HepG2 (cell line): ENCODE data around the gene BICDL2. TPM values are rescaled to one million over a fixed set of nuclear protein-coding genes. Genes with fewer than 3 reads are reported as not detected.

Source experiments
- FOXK2 ChIP-seq: fragments of 450-650 bp; IDR thresholded peaks from 2 replicates; pipeline ENCODE4 v1.6.1; 2016
- GATAD1 ChIP-seq: IDR thresholded peaks from 2 replicates; pipeline ENCODE4 v1.6.1; 2016; ENCODE audit warnings: missing genetic modification reagents, missing compliant biosample characterization
- PHF8 ChIP-seq: sonication (generic); formaldehyde crosslinking; IDR thresholded peaks from 2 replicates; pipeline ENCODE4 v1.5.0; 2020; ENCODE audit warnings: missing genetic modification reagents
- SRF ChIP-seq: IDR thresholded peaks from 2 replicates; pipeline ENCODE4 v1.6.1; 2011; ENCODE audit warnings: mild to moderate bottlenecking, low read depth, low read length, moderate library complexity
- TCF7 ChIP-seq: sonication (generic); IDR thresholded peaks from 2 replicates; pipeline ENCODE4 v1.6.1; 2016; ENCODE audit warnings: antibody characterized with exemption, low read depth
- TEAD3 ChIP-seq: optimal IDR thresholded peaks from 2 replicates; pipeline ENCODE3; 2016; ENCODE audit warnings: borderline replicate concordance
- ZNF432 ChIP-seq: sonication (generic); formaldehyde crosslinking; IDR thresholded peaks from 2 replicates; pipeline ENCODE4 v1.5.0; 2020; ENCODE audit warnings: missing genetic modification reagents, mild to moderate bottlenecking, borderline replicate concordance
- ZNF562 ChIP-seq: sonication (generic); formaldehyde crosslinking; IDR thresholded peaks from 2 replicates; pipeline ENCODE4 v1.8.0; 2022; ENCODE audit warnings: missing genetic modification reagents, borderline replicate concordance
- ZNF768 ChIP-seq: sonication (generic); formaldehyde crosslinking; IDR thresholded peaks from 2 replicates; pipeline ENCODE4 v1.4.0; 2020; ENCODE audit warnings: missing genetic modification reagents
- ZSCAN29 ChIP-seq: sonication (generic); formaldehyde crosslinking; conservative IDR thresholded peaks from 2 replicates; pipeline ENCODE4 v1.4.0; 2020; ENCODE audit warnings: mild to moderate bottlenecking, missing genetic modification reagents
- ZSCAN9 ChIP-seq: IDR thresholded peaks from 2 replicates; pipeline ENCODE4 v1.6.1; 2016; ENCODE audit warnings: borderline replicate concordance
- polyA plus RNA-seq, 8 experiments: library from polyadenylated mRNA; depleted of rRNA in 3 of 8; stranded (reverse) in 7 of 8; unstranded in 1 of 8; fragments of >200 nt; fragmentation: Illumina TruSeq in 4 of 8; extraction: Trizol in 4 of 8; gene quantifications; 2 replicates each; pipeline versions ENCODE4 v1.2.1 to v1.2.3, GENCODE V29; 2011 to 2016; ENCODE audit warnings: low read depth in 4 of 8, missing spikeins in 1 of 8, mixed read lengths in 1 of 8; ENCODE audit not compliant: insufficient read depth in 1 of 8
- total RNA-seq, 5 experiments: library from RNA; depleted of rRNA; stranded (reverse); fragments of >200 nt; fragmentation: Illumina TruSeq; extraction: Trizol; gene quantifications; 2 replicates each; pipeline ENCODE4 v1.2.3, GENCODE V29; 2016; ENCODE audit warnings: low read depth in 1 of 5
- TF ChIP-seq, protein P1 (sequence below): sonication (generic); formaldehyde crosslinking; IDR thresholded peaks from 2 replicates; pipeline ENCODE4 v1.8.1; 2023; ENCODE audit warnings: mild to moderate bottlenecking, missing genetic modification reagents

The BICDL2 gene
- total and polyA plus RNA-seq, 2 of the 13 experiments (the other 11 are each of a cell fraction or from before 2014, with no cell fraction given): 0.12 TPM; not detected in 1

DNA sequence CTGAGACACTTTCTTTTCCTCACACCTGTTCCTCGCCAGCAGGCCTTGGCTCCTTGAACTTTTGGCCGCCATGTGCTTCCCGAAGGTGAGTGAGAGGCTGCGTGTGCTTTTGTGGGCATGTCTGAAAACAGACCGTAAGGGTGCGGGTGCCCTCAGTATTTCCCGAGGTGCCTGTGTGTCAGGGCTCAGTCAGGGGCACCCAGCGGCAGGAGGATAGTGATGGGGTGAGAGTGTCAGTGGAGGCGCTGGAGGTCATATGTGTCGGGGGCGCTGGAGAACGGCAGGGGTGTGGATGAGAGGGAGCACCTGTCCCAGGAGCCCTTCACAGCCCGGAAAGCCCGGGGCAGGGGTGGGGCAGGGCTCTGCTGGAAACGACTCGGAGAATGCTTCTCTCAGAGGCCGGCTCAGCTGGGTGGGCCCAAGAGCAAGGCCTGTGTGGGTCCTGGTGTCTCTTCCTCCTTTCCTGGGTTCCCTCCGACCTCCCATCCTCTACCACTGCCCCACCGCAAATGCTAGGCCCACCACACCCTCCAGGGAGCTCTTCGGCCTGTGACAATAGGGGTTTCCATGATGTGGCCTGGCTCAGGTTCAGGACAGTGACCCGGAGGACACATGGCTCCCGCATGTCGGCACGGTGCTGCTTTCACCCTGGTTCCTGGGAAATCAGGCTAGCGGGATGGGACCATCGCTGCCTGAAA, 29.1 kb upstream of the BICDL2 start (continued):
- TF ChIP-seq, protein P1, sequence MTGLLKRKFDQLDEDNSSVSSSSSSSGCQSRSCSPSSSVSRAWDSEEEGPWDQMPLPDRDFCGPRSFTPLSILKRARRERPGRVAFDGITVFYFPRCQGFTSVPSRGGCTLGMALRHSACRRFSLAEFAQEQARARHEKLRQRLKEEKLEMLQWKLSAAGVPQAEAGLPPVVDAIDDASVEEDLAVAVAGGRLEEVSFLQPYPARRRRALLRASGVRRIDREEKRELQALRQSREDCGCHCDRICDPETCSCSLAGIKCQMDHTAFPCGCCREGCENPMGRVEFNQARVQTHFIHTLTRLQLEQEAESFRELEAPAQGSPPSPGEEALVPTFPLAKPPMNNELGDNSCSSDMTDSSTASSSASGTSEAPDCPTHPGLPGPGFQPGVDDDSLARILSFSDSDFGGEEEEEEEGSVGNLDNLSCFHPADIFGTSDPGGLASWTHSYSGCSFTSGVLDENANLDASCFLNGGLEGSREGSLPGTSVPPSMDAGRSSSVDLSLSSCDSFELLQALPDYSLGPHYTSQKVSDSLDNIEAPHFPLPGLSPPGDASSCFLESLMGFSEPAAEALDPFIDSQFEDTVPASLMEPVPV (CRISPR knock-in tag): 0 out of 2 replicates have a peak, but pooled peaks have one; percentile 6
- TF ChIP-seq ZNF768 (CRISPR knock-in tag): 0 out of 2 replicates have a peak, but pooled peaks have one; percentile 12
- TF ChIP-seq ZSCAN29 (CRISPR knock-in tag): no peak
- no peak for TF ChIP-seq ZNF432 (CRISPR knock-in tag)
- TF ChIP-seq SRF: no peak
- TF ChIP-seq GATAD1 (CRISPR knock-in tag): no peak
- TF ChIP-seq PHF8 (CRISPR knock-in tag): 0 out of 2 replicates have a peak, but pooled peaks have one; percentile 38
- no peak for TF ChIP-seq ZNF562
- peak; percentile 25 for TF ChIP-seq TEAD3 (CRISPR knock-in tag)
- TF ChIP-seq ZSCAN9: no peak
- TF ChIP-seq TCF7: no peak
- TF ChIP-seq FOXK2: no peak
- TF ChIP-seq, all 625 proteins: peak for 72
